OCI-LY3 (cell line): ENCODE data around the gene RPL41.

Experiments
- CTCF ChIP-seq: fragments of 200-600, 300-600 bp; sonication (generic); IDR thresholded peaks from 2 replicates; pipeline ENCODE4 v1.5.1; 2014; ENCODE audit warnings: antibody characterized with exemption, low read length, low read depth
- EZH2phosphoT487 ChIP-seq: fragments of 200-600 bp; shearing (Covaris generic); IDR thresholded peaks from 2 replicates; pipeline ENCODE4 v1.6.1; 2018; ENCODE audit warnings: antibody characterized with exemption, mixed run types, low read depth

GRCh38 chr12:56128670-56129205 lies 12.3 kb downstream of the RPL41 start:
- no peak for TF ChIP-seq CTCF
- TF ChIP-seq EZH2phosphoT487 = no peak
